Measurements from ENCODE around the gene HIC1.

DNA sequence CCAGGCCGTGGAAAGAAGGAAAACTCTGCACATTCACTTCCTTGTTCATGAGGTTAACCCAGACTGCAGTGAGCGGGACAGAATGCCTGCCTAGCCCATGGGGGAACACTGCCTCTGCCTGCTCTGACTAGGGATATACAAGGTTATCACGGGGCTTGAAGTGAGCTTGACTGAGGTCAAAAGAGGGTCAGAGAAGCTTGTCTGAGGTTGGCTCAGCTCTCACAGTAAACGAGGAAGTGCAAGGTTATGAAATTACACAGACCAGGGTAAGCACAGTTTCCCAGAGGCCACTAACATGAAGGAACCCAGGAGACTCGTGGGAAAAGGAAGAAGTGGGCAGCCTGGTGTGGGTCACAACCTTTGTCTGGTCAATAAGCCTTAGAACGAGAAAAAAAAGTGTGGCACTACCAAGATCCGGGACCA lies 28.7 kb downstream of the HIC1 start:
- TF ChIP-seq, protein P1, sequence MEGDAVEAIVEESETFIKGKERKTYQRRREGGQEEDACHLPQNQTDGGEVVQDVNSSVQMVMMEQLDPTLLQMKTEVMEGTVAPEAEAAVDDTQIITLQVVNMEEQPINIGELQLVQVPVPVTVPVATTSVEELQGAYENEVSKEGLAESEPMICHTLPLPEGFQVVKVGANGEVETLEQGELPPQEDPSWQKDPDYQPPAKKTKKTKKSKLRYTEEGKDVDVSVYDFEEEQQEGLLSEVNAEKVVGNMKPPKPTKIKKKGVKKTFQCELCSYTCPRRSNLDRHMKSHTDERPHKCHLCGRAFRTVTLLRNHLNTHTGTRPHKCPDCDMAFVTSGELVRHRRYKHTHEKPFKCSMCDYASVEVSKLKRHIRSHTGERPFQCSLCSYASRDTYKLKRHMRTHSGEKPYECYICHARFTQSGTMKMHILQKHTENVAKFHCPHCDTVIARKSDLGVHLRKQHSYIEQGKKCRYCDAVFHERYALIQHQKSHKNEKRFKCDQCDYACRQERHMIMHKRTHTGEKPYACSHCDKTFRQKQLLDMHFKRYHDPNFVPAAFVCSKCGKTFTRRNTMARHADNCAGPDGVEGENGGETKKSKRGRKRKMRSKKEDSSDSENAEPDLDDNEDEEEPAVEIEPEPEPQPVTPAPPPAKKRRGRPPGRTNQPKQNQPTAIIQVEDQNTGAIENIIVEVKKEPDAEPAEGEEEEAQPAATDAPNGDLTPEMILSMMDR (conservative IDR thresholded peaks at IDR 0.05 in 1 of 2, IDR thresholded peaks at IDR 0.05 in 1 of 2; ENCODE audit: low read depth in 1 of 2, low read length in 2 of 2): no peak
- no peak for TF ChIP-seq EZH2 (IDR thresholded peaks at IDR 0.05; ENCODE audit: low read length, missing control alignments)
